HEK293 (cell line): ENCODE results near the gene NUAK1.
A peak's percentile ranks its signal among the peaks of the same experiment; 100 is the strongest.

ENCODE experiments used
- CTCF ChIA-PET: fragments of 350-600 bp; formaldehyde crosslinking; extraction: SDS; loops from one replicate; lab custom pipeline; 2021; ENCODE audit warnings: antibody characterized with exemption; lab: Yijun Ruan, JAX
- POLR2A ChIA-PET: fragments of 300-600 bp; formaldehyde crosslinking; extraction: SDS; loops from one replicate; lab custom pipeline; 2020; ENCODE audit warnings: antibody characterized with exemption, inconsistent platforms; lab: Yijun Ruan, JAX
- H3K27ac ChIP-seq: fragments of 200-500 bp; sonication (Bioruptor generic); 2 replicates; pipeline ENCODE4 v1.5.1; 2014; ENCODE audit warnings: low read depth, low read length, control low read depth, inconsistent platforms; ENCODE audit errors: extremely low read depth
- H3K36me3 ChIP-seq, 2 experiments: fragments of 200-500 bp in 1 of 2; sonication (Bioruptor generic) in 1 of 2; 1 replicate in 1 of 2; 2 replicates in 1 of 2; pipeline ENCODE4 v1.5.1; 2014 to 2017; ENCODE audit warnings: inconsistent platforms in 2 of 2, low read length in 2 of 2; ENCODE audit not compliant: control insufficient read depth in 2 of 2, insufficient read depth in 1 of 2
- H3K4me1 ChIP-seq: fragments of 200-500 bp; sonication (Bioruptor generic); 2 replicates; pipeline ENCODE4 v1.5.1; 2014; ENCODE audit warnings: mild to moderate bottlenecking, low read length, inconsistent platforms; ENCODE audit not compliant: control insufficient read depth, insufficient read depth
- H3K4me3 ChIP-seq: 2 replicates; pipeline ENCODE4 v1.5.1; 2011; ENCODE audit warnings: low read depth, mild to moderate bottlenecking, control low read depth, low read length, moderate library complexity
- H3K9me3 ChIP-seq: fragments of 200-500 bp; sonication (Bioruptor generic); 2 replicates; pipeline ENCODE4 v1.5.1; 2014; ENCODE audit warnings: low read depth, low read length, inconsistent platforms; ENCODE audit not compliant: control insufficient read depth, insufficient read depth
- FEZF1 ChIP-seq: fragments of 450-650 bp; formaldehyde crosslinking; IDR thresholded peaks from 2 replicates; pipeline ENCODE4 v1.5.1; 2016; ENCODE audit warnings: missing biosample characterization, missing genetic modification characterization
- IKZF3 ChIP-seq: fragments of 450-650 bp; IDR thresholded peaks from 2 replicates; pipeline ENCODE4 v1.5.0; 2018; ENCODE audit warnings: missing biosample characterization, mild to moderate bottlenecking, missing genetic modification characterization, moderate library complexity
- KLF16 ChIP-seq: fragments of 450-650 bp; formaldehyde crosslinking; IDR thresholded peaks from 2 replicates; pipeline ENCODE4 v1.5.1; 2017; ENCODE audit warnings: missing biosample characterization, missing genetic modification characterization
- MYNN ChIP-seq: fragments of 450-650 bp; formaldehyde crosslinking; IDR thresholded peaks from 2 replicates; pipeline ENCODE4 v1.5.1; 2016; ENCODE audit warnings: missing biosample characterization, missing genetic modification characterization, borderline replicate concordance
- SCRT2 ChIP-seq: fragments of 450-650 bp; formaldehyde crosslinking; IDR thresholded peaks from 2 replicates; pipeline ENCODE4 v1.5.1; 2016; ENCODE audit warnings: missing biosample characterization, missing genetic modification characterization
- ZBTB6 ChIP-seq: fragments of 450-650 bp; formaldehyde crosslinking; IDR thresholded peaks from 2 replicates; pipeline ENCODE4 v1.5.1; 2017; ENCODE audit warnings: missing biosample characterization, missing genetic modification characterization
- ZFP3 ChIP-seq: fragments of 450-650 bp; formaldehyde crosslinking; IDR thresholded peaks from 2 replicates; pipeline ENCODE4 v1.5.1; 2016; ENCODE audit warnings: low read depth, missing biosample characterization, missing genetic modification characterization
- ZNF112 ChIP-seq: fragments of 450-650 bp; formaldehyde crosslinking; IDR thresholded peaks from 2 replicates; pipeline ENCODE4 v1.5.0; 2017; ENCODE audit warnings: missing biosample characterization, missing genetic modification characterization
- ZNF214 ChIP-seq: fragments of 450-650 bp; formaldehyde crosslinking; IDR thresholded peaks from 2 replicates; pipeline ENCODE4 v1.5.1; 2017; ENCODE audit warnings: missing biosample characterization, mild to moderate bottlenecking, missing genetic modification characterization, borderline replicate concordance
- ZNF23 ChIP-seq: fragments of 450-650 bp; formaldehyde crosslinking; IDR thresholded peaks from 2 replicates; pipeline ENCODE4 v1.5.1; 2016; ENCODE audit warnings: missing biosample characterization, missing genetic modification characterization, borderline replicate concordance
- ZNF324 ChIP-seq: fragments of 450-650 bp; formaldehyde crosslinking; IDR thresholded peaks from 2 replicates; pipeline ENCODE4 v1.5.1; 2016; ENCODE audit warnings: missing biosample characterization, missing genetic modification characterization
- ZNF488 ChIP-seq: fragments of 450-650 bp; formaldehyde crosslinking; IDR thresholded peaks from 2 replicates; pipeline ENCODE4 v1.5.1; 2016; ENCODE audit warnings: missing biosample characterization, missing genetic modification characterization
- ZNF510 ChIP-seq: fragments of 450-650 bp; formaldehyde crosslinking; IDR thresholded peaks from 2 replicates; pipeline ENCODE4 v1.5.1; 2018; ENCODE audit warnings: mild to moderate bottlenecking, missing genetic modification characterization, missing biosample characterization; ENCODE audit not compliant: insufficient replicate concordance
- ZNF549 ChIP-seq: fragments of 450-650 bp; IDR thresholded peaks from 2 replicates; pipeline ENCODE4 v1.5.1; 2018; ENCODE audit warnings: missing biosample characterization, missing genetic modification characterization, mild to moderate bottlenecking, inconsistent platforms, moderate library complexity
- ZNF629 ChIP-seq: fragments of 450-650 bp; formaldehyde crosslinking; IDR thresholded peaks from 2 replicates; pipeline ENCODE4 v1.5.1; 2017; ENCODE audit warnings: missing biosample characterization, missing genetic modification characterization
- ZNF692 ChIP-seq: fragments of 450-650 bp; formaldehyde crosslinking; IDR thresholded peaks from 2 replicates; pipeline ENCODE4 v1.5.1; 2016; ENCODE audit warnings: missing biosample characterization, missing genetic modification characterization
- ZNF747 ChIP-seq: fragments of 450-650 bp; formaldehyde crosslinking; IDR thresholded peaks from 2 replicates; pipeline ENCODE4 v1.5.1; 2016; ENCODE audit warnings: missing biosample characterization, missing genetic modification characterization
- ZSCAN23 ChIP-seq: fragments of 450-650 bp; formaldehyde crosslinking; IDR thresholded peaks from 2 replicates; pipeline ENCODE4 v1.5.1; 2016; ENCODE audit warnings: missing biosample characterization, missing genetic modification characterization
- TF ChIP-seq, protein P1 (sequence below): fragments of 450-650 bp; formaldehyde crosslinking; IDR thresholded peaks from 2 replicates; pipeline ENCODE4 v1.5.1; 2016; ENCODE audit warnings: missing biosample characterization, missing genetic modification characterization
- TF ChIP-seq, protein P2 (sequence below): fragments of 450-650 bp; formaldehyde crosslinking; IDR thresholded peaks from 2 replicates; pipeline ENCODE4 v1.5.1; 2016; ENCODE audit warnings: missing biosample characterization, missing genetic modification characterization, borderline replicate concordance

NUAK1 gene

DNA sequence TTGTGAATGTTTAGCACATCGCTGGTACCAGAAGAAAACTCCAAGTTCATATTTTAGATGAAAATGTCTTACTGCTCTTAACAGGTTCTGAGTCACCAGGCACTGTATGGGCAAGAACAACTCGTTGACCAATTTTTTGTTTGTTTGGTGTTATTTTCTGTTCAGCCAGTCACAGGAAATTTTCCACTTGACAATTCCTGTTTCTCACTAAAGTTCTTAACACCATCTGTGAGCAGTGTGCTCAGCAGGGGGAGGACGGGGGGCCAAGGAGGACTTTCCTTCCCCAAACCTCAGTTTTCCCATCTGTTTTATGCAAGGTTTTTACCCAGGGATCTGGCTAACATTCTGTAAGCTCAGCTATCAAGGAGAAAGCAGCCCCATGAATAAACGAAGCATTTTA lies 3.0 kb downstream of the NUAK1 start:
- ChIA-PET CTCF (interaction anchor here (0.6 to 6.2 kb wide), 40 partner anchors 9 to 726 kb away, joined by 3 to 55 read pairs (median 4); no protein-coding TSS in a partner anchor), POLR2A (interaction anchor here (1.4 kb wide), 1 partner anchor 105 kb away, joined by 3 read pairs; no protein-coding TSS in a partner anchor)
- no peaks in the 10 kb centered on the region for H3K36me3 ChIP-seq
- TF ChIP-seq ZNF747 (tag by site-specific recombination), result no peak
- no peak for TF ChIP-seq KLF16
- TF ChIP-seq SCRT2 (tag by site-specific recombination), result 0 out of 2 replicates have a peak, but pooled peaks have one; percentile 43
- no peaks in the 10 kb centered on the region for H3K9me3 ChIP-seq
- H3K4me3 ChIP-seq, result no peak overlapping the region
- peaks cover 18% of the 10 kb centered on the region for H3K4me1 ChIP-seq
- H3K27ac ChIP-seq, result no peak overlapping the region

DNA sequence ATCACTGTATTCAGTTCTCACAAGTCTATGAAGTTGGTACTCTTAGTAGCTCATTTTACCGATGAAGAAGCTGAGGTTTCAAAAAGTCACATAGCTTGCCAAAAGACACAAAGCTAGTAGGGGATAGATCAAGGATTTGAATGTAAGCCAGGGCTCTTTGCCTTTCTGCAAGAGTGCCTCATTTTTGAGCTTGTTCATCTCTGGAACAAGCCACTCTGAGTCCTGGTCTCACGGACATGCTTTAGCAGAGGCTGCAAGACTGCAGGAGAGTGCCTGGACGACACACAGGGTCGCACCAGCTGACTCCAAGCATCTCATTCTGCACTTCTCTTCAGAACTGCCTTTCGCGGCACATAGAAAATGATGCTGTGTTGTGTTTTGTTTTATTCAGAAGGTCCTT lies 3.7 kb downstream of the NUAK1 start:
- TF ChIP-seq, protein P1, sequence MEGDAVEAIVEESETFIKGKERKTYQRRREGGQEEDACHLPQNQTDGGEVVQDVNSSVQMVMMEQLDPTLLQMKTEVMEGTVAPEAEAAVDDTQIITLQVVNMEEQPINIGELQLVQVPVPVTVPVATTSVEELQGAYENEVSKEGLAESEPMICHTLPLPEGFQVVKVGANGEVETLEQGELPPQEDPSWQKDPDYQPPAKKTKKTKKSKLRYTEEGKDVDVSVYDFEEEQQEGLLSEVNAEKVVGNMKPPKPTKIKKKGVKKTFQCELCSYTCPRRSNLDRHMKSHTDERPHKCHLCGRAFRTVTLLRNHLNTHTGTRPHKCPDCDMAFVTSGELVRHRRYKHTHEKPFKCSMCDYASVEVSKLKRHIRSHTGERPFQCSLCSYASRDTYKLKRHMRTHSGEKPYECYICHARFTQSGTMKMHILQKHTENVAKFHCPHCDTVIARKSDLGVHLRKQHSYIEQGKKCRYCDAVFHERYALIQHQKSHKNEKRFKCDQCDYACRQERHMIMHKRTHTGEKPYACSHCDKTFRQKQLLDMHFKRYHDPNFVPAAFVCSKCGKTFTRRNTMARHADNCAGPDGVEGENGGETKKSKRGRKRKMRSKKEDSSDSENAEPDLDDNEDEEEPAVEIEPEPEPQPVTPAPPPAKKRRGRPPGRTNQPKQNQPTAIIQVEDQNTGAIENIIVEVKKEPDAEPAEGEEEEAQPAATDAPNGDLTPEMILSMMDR (tag by site-specific recombination), result no peak
- TF ChIP-seq FEZF1 (peak; percentile 66), ZNF112 (tag by site-specific recombination) (no peak), ZBTB6 (tag by site-specific recombination) (no peak), ZNF629 (tag by site-specific recombination) (no peak), ZNF214 (tag by site-specific recombination) (no peak)
- TF ChIP-seq, protein P2, sequence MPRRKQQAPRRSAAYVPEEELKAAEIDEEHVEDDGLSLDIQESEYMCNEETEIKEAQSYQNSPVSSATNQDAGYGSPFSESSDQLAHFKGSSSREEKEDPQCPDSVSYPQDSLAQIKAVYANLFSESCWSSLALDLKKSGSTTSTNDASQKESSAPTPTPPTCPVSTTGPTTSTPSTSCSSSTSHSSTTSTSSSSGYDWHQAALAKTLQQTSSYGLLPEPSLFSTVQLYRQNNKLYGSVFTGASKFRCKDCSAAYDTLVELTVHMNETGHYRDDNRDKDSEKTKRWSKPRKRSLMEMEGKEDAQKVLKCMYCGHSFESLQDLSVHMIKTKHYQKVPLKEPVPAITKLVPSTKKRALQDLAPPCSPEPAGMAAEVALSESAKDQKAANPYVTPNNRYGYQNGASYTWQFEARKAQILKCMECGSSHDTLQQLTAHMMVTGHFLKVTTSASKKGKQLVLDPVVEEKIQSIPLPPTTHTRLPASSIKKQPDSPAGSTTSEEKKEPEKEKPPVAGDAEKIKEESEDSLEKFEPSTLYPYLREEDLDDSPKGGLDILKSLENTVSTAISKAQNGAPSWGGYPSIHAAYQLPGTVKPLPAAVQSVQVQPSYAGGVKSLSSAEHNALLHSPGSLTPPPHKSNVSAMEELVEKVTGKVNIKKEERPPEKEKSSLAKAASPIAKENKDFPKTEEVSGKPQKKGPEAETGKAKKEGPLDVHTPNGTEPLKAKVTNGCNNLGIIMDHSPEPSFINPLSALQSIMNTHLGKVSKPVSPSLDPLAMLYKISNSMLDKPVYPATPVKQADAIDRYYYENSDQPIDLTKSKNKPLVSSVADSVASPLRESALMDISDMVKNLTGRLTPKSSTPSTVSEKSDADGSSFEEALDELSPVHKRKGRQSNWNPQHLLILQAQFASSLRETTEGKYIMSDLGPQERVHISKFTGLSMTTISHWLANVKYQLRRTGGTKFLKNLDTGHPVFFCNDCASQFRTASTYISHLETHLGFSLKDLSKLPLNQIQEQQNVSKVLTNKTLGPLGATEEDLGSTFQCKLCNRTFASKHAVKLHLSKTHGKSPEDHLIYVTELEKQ (tag by site-specific recombination), result no peak
- ChIA-PET CTCF (interaction anchor here (0.6 to 6.2 kb wide), 12 partner anchors 11 to 716 kb away, joined by 3 to 55 read pairs (median 4); no protein-coding TSS in a partner anchor), POLR2A (interaction anchor here (0.6 kb wide), 1 partner anchor 102 kb away, joined by 5 read pairs; no protein-coding TSS in a partner anchor)
- Histone ChIP-seq H3K9me3 (no peaks in the 10 kb centered on the region), H3K27ac (no peak overlapping the region), H3K4me1 (peaks cover 18% of the 10 kb centered on the region), H3K4me3 (no peak overlapping the region), H3K36me3 (no peaks in the 10 kb centered on the region)

- ChIA-PET POLR2A (no interaction called here), CTCF (interaction anchor here (0.5 to 6.2 kb wide), 14 partner anchors 12 to 715 kb away, joined by 3 to 55 read pairs (median 4); no protein-coding TSS in a partner anchor)
- H3K27ac ChIP-seq, result no peak overlapping the region
- H3K36me3 ChIP-seq, result no peaks in the 10 kb centered on the region
- H3K4me1 ChIP-seq, result peaks cover 18% of the 10 kb centered on the region
- H3K9me3 ChIP-seq, result no peaks in the 10 kb centered on the region
- no peak overlapping the region for H3K4me3 ChIP-seq
- TF ChIP-seq ZNF549, result no peak
- no peak for TF ChIP-seq ZFP3
- no peak for TF ChIP-seq ZNF488 (tag by site-specific recombination)
- TF ChIP-seq ZNF324, result no peak
- no peak for TF ChIP-seq ZNF692 (tag by site-specific recombination)
- TF ChIP-seq ZSCAN23 (tag by site-specific recombination), result no peak
- no peak for TF ChIP-seq MYNN
- no peak for TF ChIP-seq IKZF3 (tag by site-specific recombination)
- no peak for TF ChIP-seq ZNF23 (tag by site-specific recombination)
- TF ChIP-seq ZNF510 (tag by site-specific recombination), result no peak
These were observed 4.3 kb downstream of the NUAK1 start for GRCh38 chr12:106134294-106134949.
